ENCODE data around the gene CTXND1.
A peak's percentile ranks its signal among the peaks of the same experiment; 100 is the strongest.
"Not testable (repeated sequence)": the region's sequence is repeated elsewhere in the genome, so short reads cannot be mapped to it uniquely, and the experiment has no call there.

The CTXND1 gene

DNA sequence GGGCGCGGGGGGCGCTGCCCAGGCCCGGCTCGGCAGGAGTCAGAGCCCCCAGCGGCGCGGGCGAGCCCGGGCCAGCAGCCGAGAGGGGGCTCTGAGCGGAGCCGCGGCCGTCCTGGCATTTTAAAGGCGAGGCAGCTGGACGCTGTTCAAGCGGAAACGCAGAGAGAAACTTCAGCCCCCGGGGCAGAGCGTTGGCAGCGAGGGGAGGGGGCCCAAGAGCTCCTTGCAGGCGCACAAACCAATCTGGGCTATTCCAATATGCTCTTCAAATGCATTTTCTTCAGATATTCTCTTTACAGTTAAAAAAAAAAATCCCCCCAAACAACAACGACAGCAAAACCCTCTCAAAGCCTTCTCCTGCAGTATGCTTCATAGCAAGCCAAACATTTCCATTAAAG lies at the start of gene CTXND1:
Gene CTXND1, minus strand, starts transcription at position 93 of the 398 bp plus-strand sequence. CDS start 50,264 bp downstream, outside the sequence.
- no peak for DNase-seq

DNA sequence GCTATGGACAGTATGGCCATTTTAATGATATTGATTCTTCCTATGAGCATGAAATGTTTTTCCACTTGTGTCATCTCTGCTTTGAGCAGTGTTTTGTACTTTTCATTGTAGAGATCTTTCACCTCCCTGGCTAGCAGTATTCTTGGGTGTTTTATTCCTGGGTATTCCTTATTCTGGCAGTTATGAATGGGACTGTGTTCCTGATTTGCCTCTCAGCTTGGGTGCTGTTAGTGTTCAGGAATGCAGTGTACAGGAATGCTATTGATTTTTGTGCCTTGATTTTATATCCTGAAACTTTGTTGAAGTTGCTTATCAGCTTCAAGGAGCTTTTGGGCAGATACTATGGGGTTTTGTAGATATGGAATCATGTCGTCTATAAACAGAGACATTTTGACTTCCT lies 49.5 kb upstream of the CTXND1 start:
- no peak for DNase-seq

DNA sequence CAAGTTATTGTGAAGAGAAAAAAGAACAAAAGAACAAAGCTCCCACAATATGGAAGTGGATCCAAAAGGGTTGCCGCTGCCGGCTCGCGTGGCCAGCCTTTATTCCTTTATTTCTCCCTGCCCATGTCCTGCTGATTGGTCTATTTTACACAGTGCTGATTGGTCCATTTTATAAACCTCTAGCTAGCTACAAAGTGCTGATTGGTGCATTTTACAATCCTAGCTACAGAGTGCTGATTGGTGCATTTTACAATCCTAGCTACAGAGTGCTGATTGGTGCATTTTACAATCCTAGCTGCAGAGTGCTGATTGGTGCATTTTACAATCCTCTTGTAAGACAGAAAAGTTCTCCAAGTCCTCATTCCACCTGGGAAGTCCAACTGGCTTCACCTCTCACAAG lies 43.8 kb upstream of the CTXND1 start:
- not testable (repeated sequence) for DNase-seq

DNA sequence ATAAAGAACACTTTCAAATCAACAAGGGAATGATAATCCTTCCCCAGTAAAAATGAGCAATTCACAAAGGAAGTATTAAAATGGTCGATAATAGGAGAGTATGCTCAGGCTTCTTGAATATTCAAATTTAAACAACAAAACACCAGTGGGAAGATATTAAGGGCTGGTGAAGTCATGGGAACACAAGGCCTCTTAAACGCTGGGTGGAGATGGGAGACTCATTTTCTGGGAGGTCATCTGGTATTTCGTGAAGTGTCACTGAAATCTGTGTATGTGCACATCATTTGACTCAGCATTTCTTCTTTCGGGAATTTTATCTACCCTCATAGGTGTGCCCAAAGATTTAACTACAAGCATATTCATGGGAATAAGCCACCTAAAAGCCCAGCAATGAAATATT lies 40.1 kb upstream of the CTXND1 start:
- DNase-seq, result no peak

DNA sequence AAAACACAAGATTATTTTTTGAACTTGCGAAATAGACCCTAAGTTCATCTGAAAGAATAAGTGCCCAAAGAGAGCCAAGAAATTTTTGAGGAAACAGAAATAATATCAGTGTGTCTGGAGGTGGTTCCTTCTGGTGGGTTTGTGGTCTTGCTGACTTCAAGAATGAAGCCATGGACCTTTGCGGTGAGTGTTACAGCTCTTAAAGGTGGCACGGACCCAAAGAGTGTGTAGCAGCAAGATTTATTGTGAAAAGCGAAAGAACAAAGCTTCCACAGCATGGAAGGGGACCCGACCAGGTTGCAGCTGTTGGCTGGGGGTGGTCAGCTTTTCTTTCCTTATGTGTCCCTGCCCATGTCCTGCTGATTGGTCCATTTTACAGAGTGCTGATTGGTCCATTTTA lies 38.9 kb upstream of the CTXND1 start:
- not testable (repeated sequence) for DNase-seq

DNA sequence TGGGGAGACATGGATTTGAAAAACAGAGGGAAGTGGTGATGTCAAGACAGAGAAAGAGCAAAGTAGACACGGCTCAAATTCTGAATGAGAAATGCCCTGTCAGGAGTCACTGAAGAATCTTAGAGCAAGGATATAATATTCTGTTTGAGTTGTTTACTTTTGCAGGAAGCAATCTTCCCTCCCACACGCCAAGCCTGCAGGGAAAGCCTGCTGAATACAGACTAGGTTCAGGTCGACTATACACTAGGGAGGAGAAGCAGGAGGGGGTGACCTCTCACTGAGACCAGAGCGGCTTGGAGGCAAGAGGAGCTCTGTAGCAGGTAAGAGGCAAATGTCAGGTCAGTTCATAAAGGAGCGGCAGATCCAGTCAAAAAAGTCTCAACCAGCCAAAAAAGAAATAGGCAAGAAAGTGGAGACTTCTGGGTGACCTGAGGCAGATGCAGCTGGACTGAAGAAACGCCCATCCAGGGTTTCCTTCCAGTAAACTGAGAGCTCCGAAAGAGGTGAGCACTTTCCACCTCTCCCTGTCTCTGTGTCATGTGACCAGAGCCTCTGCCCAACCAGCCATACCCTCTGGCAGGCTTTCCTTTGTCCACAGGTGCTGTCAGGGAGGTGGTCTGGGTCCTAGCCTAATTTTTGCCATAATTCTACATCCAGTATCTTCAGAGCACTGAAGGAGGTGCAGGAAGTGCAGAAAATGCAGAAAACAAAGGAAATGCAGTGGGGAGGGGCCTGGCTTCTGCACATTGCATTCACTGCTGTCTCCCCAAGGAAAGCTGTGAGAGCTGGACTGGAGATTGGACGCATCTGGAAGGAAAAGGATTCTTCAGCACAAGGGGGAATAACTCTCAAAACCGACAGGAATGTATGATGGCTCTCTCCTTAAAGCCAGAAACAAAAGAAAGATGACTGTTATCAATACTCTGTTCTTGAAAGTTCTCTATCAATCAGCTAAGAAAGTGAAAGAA lies 37.8 kb upstream of the CTXND1 start:
- no peak for DNase-seq

DNA sequence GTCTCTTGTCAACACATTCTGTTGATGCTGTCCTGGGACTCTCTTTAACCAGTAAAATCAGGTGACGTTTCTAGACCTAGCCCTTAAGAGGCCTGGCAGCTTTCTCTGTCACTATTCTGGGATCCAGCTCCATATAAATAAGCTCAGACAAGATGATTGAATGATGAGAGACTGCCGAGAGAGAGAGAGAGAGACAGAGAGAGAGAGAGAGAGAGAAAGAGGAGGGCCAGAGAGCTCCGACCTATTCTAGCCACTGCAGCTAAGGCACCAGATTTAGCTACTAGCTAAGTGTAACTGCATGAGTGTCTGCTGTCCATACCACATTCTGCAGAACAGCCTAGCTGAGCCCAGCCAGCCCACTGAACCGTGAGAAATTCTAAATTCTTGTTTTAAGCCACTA lies 36.1 kb upstream of the CTXND1 start:
- no peak for DNase-seq

- no peak for DNase-seq
These were observed 34.0 kb upstream of the CTXND1 start for GRCh38 chr15:80286055-80286454.

GRCh38 chr15:80285379-80285778 lies 33.4 kb upstream of the CTXND1 start:
- no peak for DNase-seq

DNA sequence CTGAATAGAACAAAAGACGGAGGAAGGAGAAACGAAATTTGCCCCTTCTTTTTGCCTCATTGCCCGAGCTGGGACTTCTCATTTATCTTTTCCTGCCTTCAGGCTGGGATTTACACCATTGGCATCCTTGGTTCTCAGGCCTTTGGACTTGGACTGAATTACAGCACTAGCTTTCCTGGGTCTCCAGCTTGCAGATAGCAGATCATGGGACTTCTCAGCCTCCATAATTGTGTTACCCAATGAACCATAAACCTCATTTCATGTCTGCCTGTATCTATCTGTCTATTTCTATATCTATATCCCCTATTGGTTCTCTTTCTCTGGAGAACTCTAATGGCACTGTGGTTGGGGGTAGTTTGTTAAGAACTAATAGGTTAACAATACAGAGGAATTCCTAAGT lies 31.5 kb upstream of the CTXND1 start:
- no peak for DNase-seq

- DNase-seq, result no peak
These were observed 25.1 kb upstream of the CTXND1 start for GRCh38 chr15:80277147-80277546.

- no peak for DNase-seq
These were observed 23.9 kb upstream of the CTXND1 start for GRCh38 chr15:80275961-80276360.

- DNase-seq, result no peak
These were observed 23.0 kb upstream of the CTXND1 start for GRCh38 chr15:80274996-80275395.

GRCh38 chr15:80274554-80274953 lies 22.5 kb upstream of the CTXND1 start:
- DNase-seq, result no peak

DNA sequence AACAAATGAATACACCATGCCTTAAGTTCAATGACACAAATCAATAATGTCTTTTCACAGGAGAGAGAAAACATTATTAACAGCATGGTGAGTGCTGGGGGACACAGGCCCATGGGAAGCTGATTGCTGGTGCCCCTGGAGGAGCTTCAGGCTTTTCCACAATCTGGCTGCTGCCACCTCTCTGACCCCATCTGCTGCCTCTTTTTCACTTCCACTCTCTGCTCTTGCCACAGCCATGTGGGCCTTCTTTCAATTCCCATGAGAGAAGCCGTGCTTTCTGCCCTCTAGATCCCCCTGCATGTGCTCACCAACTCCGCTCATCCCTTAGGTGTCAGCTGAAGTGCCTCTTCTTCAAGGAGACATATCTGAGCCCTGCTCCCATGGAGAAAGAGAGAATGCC lies 21.0 kb upstream of the CTXND1 start:
- no peak for DNase-seq

GRCh38 chr15:80270472-80270871 lies 18.5 kb upstream of the CTXND1 start:
- DNase-seq, result no peak

- no peak for DNase-seq
These were observed 16.1 kb upstream of the CTXND1 start for GRCh38 chr15:80268101-80268500.

- no peak for DNase-seq
These were observed 15.6 kb upstream of the CTXND1 start for GRCh38 chr15:80267658-80268057.

DNA sequence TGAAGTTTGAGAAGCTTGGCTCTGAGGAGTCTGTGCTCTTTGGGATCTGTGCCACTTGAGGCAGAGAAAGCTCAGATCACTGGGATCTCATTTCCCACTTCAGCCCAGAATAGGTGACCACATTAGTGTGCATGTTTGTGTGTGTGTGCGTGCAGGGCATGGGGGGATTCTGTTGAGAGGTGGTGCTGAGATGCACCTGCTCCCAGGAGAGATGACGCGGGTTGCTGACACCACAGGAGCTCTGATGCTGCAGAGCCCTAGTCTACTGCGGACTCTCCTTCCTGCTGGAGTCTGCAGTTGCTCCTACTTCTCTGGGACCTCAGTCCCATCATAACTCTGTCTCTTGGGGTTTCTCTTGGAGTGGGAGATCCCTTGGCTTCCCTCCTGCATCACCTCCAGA lies 14.7 kb upstream of the CTXND1 start:
- no peak for DNase-seq

DNA sequence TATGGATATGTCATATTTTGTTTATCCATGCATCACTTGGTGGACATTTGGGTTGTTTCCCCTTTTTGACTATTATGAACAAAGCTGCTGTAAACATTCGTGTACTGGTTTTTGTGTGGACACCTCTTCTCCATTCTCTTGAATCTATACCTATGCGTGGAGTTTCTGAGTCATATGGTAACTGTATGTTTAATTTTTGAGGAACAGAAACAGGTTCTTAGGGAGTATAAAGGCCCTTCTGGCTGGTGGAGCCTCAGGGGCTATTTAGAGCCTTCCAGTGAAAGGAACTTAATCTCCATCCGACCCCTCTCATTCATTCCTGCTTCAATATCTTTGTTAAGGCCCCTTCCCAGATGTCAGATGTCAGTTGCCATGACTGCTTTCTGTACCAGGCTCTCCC lies 14.1 kb upstream of the CTXND1 start:
- no peak for DNase-seq

GRCh38 chr15:80265021-80265420 lies 13.0 kb upstream of the CTXND1 start:
- DNase-seq, result peak; percentile 4

DNA sequence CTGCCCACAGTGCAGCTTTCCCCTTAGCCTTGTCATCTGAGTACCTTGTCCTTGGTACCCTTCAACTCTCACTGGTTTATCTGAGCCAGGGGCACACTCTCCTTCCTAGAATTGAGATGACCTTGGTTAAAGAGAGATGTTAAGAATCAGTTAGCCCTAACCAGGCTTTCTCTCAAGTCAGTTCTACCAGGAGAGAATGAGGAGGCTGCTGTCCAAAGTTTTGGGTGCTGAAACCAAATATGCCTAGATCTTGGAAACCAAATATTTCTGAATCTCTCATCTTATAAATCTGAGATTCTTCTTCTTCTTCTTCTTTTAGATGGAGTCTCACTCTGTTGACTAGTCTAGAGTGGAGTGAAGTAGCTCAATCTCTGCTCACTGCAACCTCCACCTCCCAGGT lies 12.0 kb upstream of the CTXND1 start:
- no peak for DNase-seq

DNA sequence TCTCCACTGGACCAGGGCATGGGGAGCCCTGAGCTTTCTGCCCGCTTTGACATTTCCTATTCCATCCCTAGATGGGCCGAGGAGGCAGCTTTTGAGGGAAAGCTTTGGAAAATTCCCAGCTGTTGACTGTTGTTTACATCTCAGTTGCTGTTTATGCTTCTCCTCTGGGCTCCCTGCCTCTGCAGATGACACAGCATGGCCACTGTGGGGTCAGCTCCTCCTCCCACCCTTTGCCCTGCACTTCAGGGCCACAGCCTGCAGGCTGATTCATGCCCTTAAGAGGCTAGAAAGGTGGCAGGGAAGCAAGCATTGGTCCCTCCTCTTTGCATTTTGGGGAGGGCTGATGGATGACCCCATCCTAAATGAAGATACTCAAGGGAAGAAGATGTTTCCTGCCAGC lies 8.5 kb upstream of the CTXND1 start:
- DNase-seq, result no peak

DNA sequence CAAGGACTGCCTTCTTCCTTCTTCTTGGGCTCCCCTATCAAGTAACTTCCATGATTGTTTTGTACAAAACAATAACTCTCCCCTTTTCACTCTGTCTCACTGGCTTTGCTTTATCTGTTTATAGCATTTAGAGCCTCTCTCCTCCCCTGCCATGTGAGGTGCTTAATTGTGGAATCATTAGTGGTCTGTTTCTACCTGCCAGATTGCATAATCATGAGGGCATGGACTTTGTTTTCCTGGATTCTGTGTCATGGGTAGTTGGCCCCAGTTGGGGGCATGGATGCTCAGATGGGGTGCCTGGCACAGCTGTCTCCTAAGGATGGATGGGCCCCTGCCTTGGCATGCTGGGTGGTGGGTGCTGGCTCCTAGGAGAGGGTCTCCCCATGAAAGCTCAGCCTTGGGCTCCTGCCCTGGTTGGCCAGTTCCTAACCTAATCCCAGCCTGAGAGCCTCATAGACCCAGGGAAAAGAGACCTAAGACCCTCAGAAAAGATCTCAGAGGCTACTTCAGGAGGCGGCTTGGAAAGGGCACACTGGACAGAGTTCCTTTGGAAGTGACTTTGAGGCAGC lies 8.0 kb upstream of the CTXND1 start:
- DNase-seq, result no peak
